Transverse colon (tissue), 4 donors: ENCODE results near the gene PRR33.

Experiments
- EP300 ChIP-seq: sonication (generic); formaldehyde crosslinking; IDR thresholded peaks from one replicate; pipeline ENCODE4 v1.6.1; 2017; ENCODE audit warnings: antibody characterized with exemption, low read depth
- POLR2AphosphoS5 ChIP-seq, 3 donors: sonication (generic); formaldehyde crosslinking; IDR thresholded peaks; one replicate each; pipeline ENCODE4 v1.6.1; 2016; ENCODE audit warnings: antibody characterized with exemption in 3 of 3
- TF ChIP-seq, protein P1 (sequence below), 5 experiments: fragments of 200-600 bp in 3 of 5; fragments of 450-650 bp in 2 of 5; sonication (generic) in 3 of 5; IDR thresholded peaks; 1 replicate in 2 of 5; 2 replicates in 3 of 5; pipeline ENCODE4 v1.5.1; 2016 to 2017; ENCODE audit warnings: antibody characterized with exemption in 5 of 5, inconsistent platforms in 3 of 5, mild to moderate bottlenecking in 2 of 5, moderate library complexity in 1 of 5

GRCh38 chr11:1838426-1839144 lies 53.1 kb downstream of the PRR33 start, which contains the start of gene TNNI2:
- TF ChIP-seq, protein P1, sequence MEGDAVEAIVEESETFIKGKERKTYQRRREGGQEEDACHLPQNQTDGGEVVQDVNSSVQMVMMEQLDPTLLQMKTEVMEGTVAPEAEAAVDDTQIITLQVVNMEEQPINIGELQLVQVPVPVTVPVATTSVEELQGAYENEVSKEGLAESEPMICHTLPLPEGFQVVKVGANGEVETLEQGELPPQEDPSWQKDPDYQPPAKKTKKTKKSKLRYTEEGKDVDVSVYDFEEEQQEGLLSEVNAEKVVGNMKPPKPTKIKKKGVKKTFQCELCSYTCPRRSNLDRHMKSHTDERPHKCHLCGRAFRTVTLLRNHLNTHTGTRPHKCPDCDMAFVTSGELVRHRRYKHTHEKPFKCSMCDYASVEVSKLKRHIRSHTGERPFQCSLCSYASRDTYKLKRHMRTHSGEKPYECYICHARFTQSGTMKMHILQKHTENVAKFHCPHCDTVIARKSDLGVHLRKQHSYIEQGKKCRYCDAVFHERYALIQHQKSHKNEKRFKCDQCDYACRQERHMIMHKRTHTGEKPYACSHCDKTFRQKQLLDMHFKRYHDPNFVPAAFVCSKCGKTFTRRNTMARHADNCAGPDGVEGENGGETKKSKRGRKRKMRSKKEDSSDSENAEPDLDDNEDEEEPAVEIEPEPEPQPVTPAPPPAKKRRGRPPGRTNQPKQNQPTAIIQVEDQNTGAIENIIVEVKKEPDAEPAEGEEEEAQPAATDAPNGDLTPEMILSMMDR (IDR thresholded peaks at IDR 0.05), result no peak
- TF ChIP-seq EP300 (no peak), POLR2AphosphoS5 (IDR thresholded peaks at IDR 0.05) (no peak)
